TTC549 (cell line): Measurements from ENCODE around the gene CAB39L.

Experiments
- FAIRE-seq: peaks from 2 replicates; lab custom pipeline; 2012; peaks lifted over from hg19 to GRCh38; lab: Jason Lieb, UNC

Gene CAB39L

GRCh38 chr13:49399801-49400472 lies 43.9 kb downstream of the CAB39L start:
- FAIRE-seq: no peak

- no peak for FAIRE-seq
Observed at GRCh38 chr13:49395878-49396380, 47.9 kb downstream of the CAB39L start.

- no peak for FAIRE-seq
Observed at GRCh38 chr13:49395451-49395865, 48.4 kb downstream of the CAB39L start.

GRCh38 chr13:49388091-49388635 lies 55.7 kb downstream of the CAB39L start:
- no peak for FAIRE-seq

- FAIRE-seq: no peak
Observed at GRCh38 chr13:49386664-49387063, 57.2 kb downstream of the CAB39L start.

- no peak for FAIRE-seq
Observed at GRCh38 chr13:49376121-49376520, 67.7 kb downstream of the CAB39L start.

GRCh38 chr13:49374585-49375290 lies 69.1 kb downstream of the CAB39L start:
- FAIRE-seq: no peak

GRCh38 chr13:49373716-49374115 lies 70.1 kb downstream of the CAB39L start:
- FAIRE-seq: no peak

- no peak for FAIRE-seq
Observed at GRCh38 chr13:49371943-49372613, 71.8 kb downstream of the CAB39L start.

- FAIRE-seq: no peak
Observed at GRCh38 chr13:49370371-49370770, 73.5 kb downstream of the CAB39L start.

GRCh38 chr13:49369866-49370265 lies 74.0 kb downstream of the CAB39L start:
- FAIRE-seq: no peak

- FAIRE-seq: no peak
Observed at GRCh38 chr13:49368688-49369087, 75.2 kb downstream of the CAB39L start.

- FAIRE-seq: no peak
Observed at GRCh38 chr13:49367640-49368422, 76.0 kb downstream of the CAB39L start.

GRCh38 chr13:49366841-49367240 lies 77.0 kb downstream of the CAB39L start:
- no peak for FAIRE-seq

- FAIRE-seq: no peak
Observed at GRCh38 chr13:49357694-49358093, 86.2 kb downstream of the CAB39L start.

GRCh38 chr13:49356223-49356622 lies 87.6 kb downstream of the CAB39L start:
- no peak for FAIRE-seq

GRCh38 chr13:49354719-49355118 lies 89.1 kb downstream of the CAB39L start:
- FAIRE-seq: no peak

- FAIRE-seq: no peak
Observed at GRCh38 chr13:49353908-49354307, 90.0 kb downstream of the CAB39L start.

GRCh38 chr13:49351871-49352270 lies 92.0 kb downstream of the CAB39L start:
- no peak for FAIRE-seq

GRCh38 chr13:49348751-49349150 lies 95.1 kb downstream of the CAB39L start:
- no peak for FAIRE-seq

GRCh38 chr13:49347650-49348385 lies 96.0 kb downstream of the CAB39L start:
- FAIRE-seq: no peak
